ENCODE results near the gene DMKN.

Gene DMKN

GRCh38 chr19:35549174-35549788 lies 35.8 kb upstream of the DMKN start:
- peak; percentile 70 for DNase-seq (ENCODE audit: low spot score)

- no peak for DNase-seq (ENCODE audit: low spot score)
These were observed 33.1 kb upstream of the DMKN start for GRCh38 chr19:35546532-35546931.

GRCh38 chr19:35545855-35546381 lies 32.5 kb upstream of the DMKN start:
- DNase-seq (ENCODE audit: low spot score) = peak; percentile 30

GRCh38 chr19:35545001-35545854 lies 31.8 kb upstream of the DMKN start, which contains the start of gene TMEM147:
TSS of gene TMEM147 (plus strand) at chr19:35545626. CDS start at chr19:35545740, 114 bp downstream.
- DNase-seq (ENCODE audit: low spot score) = peak; percentile 76

GRCh38 chr19:35544110-35544802 lies 30.8 kb upstream of the DMKN start:
- no peak for DNase-seq (ENCODE audit: low spot score)

- DNase-seq (ENCODE audit: low spot score) = no peak
These were observed 30.0 kb upstream of the DMKN start for GRCh38 chr19:35543280-35544109.

GRCh38 chr19:35542209-35542608 lies 28.8 kb upstream of the DMKN start:
- no peak for DNase-seq (ENCODE audit: low spot score)

- no peak for DNase-seq (ENCODE audit: low spot score)
These were observed 27.0 kb upstream of the DMKN start for GRCh38 chr19:35540356-35540927.

- no peak for DNase-seq (ENCODE audit: low spot score)
These were observed 26.4 kb upstream of the DMKN start for GRCh38 chr19:35539850-35540249.

GRCh38 chr19:35539314-35539713 lies 25.9 kb upstream of the DMKN start:
- no peak for DNase-seq (ENCODE audit: low spot score)

GRCh38 chr19:35534803-35535480 lies 21.5 kb upstream of the DMKN start:
- no peak for DNase-seq (ENCODE audit: low spot score)

GRCh38 chr19:35533822-35534392 lies 20.5 kb upstream of the DMKN start:
- DNase-seq (ENCODE audit: low spot score) = peak; percentile 15

GRCh38 chr19:35533201-35533821 lies 19.9 kb upstream of the DMKN start, which contains the start of gene GAPDHS:
TSS of gene GAPDHS (plus strand) at chr19:35533456. CDS start at chr19:35533528, 72 bp downstream.
- no peak for DNase-seq (ENCODE audit: low spot score)

GRCh38 chr19:35531291-35531690 lies 17.8 kb upstream of the DMKN start:
- no peak for DNase-seq (ENCODE audit: low spot score)

- no peak for DNase-seq (ENCODE audit: low spot score)
These were observed 16.1 kb upstream of the DMKN start for GRCh38 chr19:35529241-35530218.

- no peak for DNase-seq (ENCODE audit: low spot score)
These were observed 15.0 kb upstream of the DMKN start, which contains the start of gene SBSN for GRCh38 chr19:35528218-35529038. TSS of gene SBSN (minus strand) at chr19:35528311. CDS start at chr19:35528281, 30 bp downstream.

- no peak for DNase-seq (ENCODE audit: low spot score)
These were observed 12.4 kb upstream of the DMKN start for GRCh38 chr19:35525873-35526272.
